Astrocyte (in vitro differentiated cells and primary cell): ENCODE measurements around the gene DDAH1.

Experiments used
- CTCF ChIP-seq: IDR thresholded peaks from 2 replicates; pipeline ENCODE4 v1.5.1; 2011; ENCODE audit warnings: low read depth, mild to moderate bottlenecking, inconsistent platforms, low read length, moderate library complexity; ENCODE audit not compliant: insufficient read depth
- EZH2 ChIP-seq: IDR thresholded peaks from 2 replicates; pipeline ENCODE4 v1.6.1; 2012; ENCODE audit warnings: mild to moderate bottlenecking, low read length, inconsistent platforms; ENCODE audit not compliant: insufficient read depth

- no peak for TF ChIP-seq CTCF
- TF ChIP-seq EZH2: no peak
These were observed 16.7 kb upstream of the DDAH1 start for GRCh38 chr1:85481688-85482087.
